Panc1 (cell line): ENCODE measurements around the gene WASHC3. TPM values are rescaled to one million over a fixed set of nuclear protein-coding genes. Genes with fewer than 3 reads are reported as not detected.

Experiments
- ATAC-seq: fragments of 200-7000 bp; cut with Tn5 transposase; 2 replicates; pipeline ENCODE4 v1.9.1; 2020; ENCODE audit warnings: mild to moderate bottlenecking, moderate library complexity
- BruUV-seq: library from RNA; stranded (reverse); fragments of 400-500 nt; replicated peaks from 2 replicates; lab custom pipeline; 2021; lab: Mats Ljungman, UMichigan
- CTCF ChIA-PET: fragments of 300-600 bp; sonication (Branson Sonifier 250); formaldehyde crosslinking; loops from one replicate; lab custom pipeline; 2022; ENCODE audit warnings: antibody characterized with exemption; lab: Charles Lee
- POLR2A ChIA-PET: fragments of 300-600 bp; sonication (Branson Sonifier 250); formaldehyde crosslinking; loops from one replicate; lab custom pipeline; 2022; ENCODE audit warnings: antibody characterized with exemption; lab: Charles Lee
- DNase-seq: peaks from one replicate; pipeline ENCODE4 v3.0.0-alpha.2; 2010; ENCODE audit warnings: low read depth, low spot score
- H3K27ac ChIP-seq: 2 replicates; pipeline ENCODE4 v1.5.1; 2011; ENCODE audit warnings: mild to moderate bottlenecking, low read length, inconsistent platforms
- H3K27me3 ChIP-seq: fragments of 200-500 bp; sonication (Bioruptor generic); 2 replicates; pipeline ENCODE4 v1.6.0; 2014; ENCODE audit warnings: low read length, inconsistent platforms; ENCODE audit not compliant: control insufficient read depth, insufficient read depth
- H3K36me3 ChIP-seq: fragments of 200-500 bp; sonication (Bioruptor generic); 2 replicates; pipeline ENCODE4 v1.5.1; 2014; ENCODE audit warnings: inconsistent platforms, mild to moderate bottlenecking, low read length, moderate library complexity; ENCODE audit not compliant: control insufficient read depth, insufficient read depth
- H3K4me1 ChIP-seq: 2 replicates; pipeline ENCODE4 v1.5.1; 2011; ENCODE audit warnings: inconsistent platforms, mild to moderate bottlenecking, low read length, moderate library complexity; ENCODE audit not compliant: control insufficient read depth, insufficient read depth
- H3K4me3 ChIP-seq, 2 experiments: 2 replicates each; pipeline ENCODE4 v1.5.1; 2011 to 2012; ENCODE audit warnings: low read depth in 2 of 2, low read length in 2 of 2, mild to moderate bottlenecking in 2 of 2, inconsistent platforms in 1 of 2, moderate library complexity in 1 of 2
- H3K9me3 ChIP-seq: fragments of 200-500 bp; sonication (Bioruptor generic); 2 replicates; pipeline ENCODE4 v1.5.1; 2014; ENCODE audit warnings: low read depth, mild to moderate bottlenecking, inconsistent platforms, low read length, moderate library complexity; ENCODE audit not compliant: control insufficient read depth, insufficient read depth
- POLR2AphosphoS5 ChIP-seq: IDR thresholded peaks from 2 replicates; pipeline ENCODE4 v1.6.1; 2012; ENCODE audit warnings: mild to moderate bottlenecking, low read depth, low read length, moderate library complexity
- SIN3A ChIP-seq: IDR thresholded peaks from 2 replicates; pipeline ENCODE4 v1.6.1; 2012; ENCODE audit warnings: low read depth, mild to moderate bottlenecking, low read length, moderate library complexity, borderline replicate concordance; ENCODE audit not compliant: insufficient read depth
- TCF7L2 ChIP-seq: IDR thresholded peaks from 2 replicates; pipeline ENCODE4 v1.6.1; 2011; ENCODE audit warnings: mild to moderate bottlenecking, low read depth, low read length, inconsistent platforms
- in situ Hi-C: cut with HindIII; loops from 2 replicates; pipeline ENCODE4 v1.10.0; 2016; ENCODE audit warnings: low sequenced_read_pairs, low pct_unique_long_range_greater_than_20kb
- intact Hi-C: fragments of 100-400 bp; cut with micrococcal nuclease; formaldehyde crosslinking; loops from one replicate; pipeline ENCODE4 v1.10.0; 2022; ENCODE audit not compliant: unreplicated experiment
- total RNA-seq: library from RNA; stranded (reverse); gene quantifications from one replicate; pipeline ENCODE4 v1.2.1, GENCODE V29; 2021; ENCODE audit not compliant: unreplicated experiment
- TF ChIP-seq, protein P1 (sequence below): fragments of 450-650 bp; IDR thresholded peaks from 2 replicates; pipeline ENCODE4 v1.5.1; 2017; ENCODE audit warnings: mild to moderate bottlenecking
- TF ChIP-seq, protein P2 (sequence below), 2 experiments: IDR thresholded peaks; 2 replicates each; pipeline ENCODE4 v1.6.1; 2011 to 2012; ENCODE audit warnings: low read depth in 2 of 2, control low read depth in 1 of 2, low read length in 1 of 2, mild to moderate bottlenecking in 1 of 2, moderate library complexity in 1 of 2; ENCODE audit not compliant: insufficient read depth in 1 of 2

The WASHC3 gene
- total RNA-seq, 1 experiment from 2014 or later = 21.5 TPM

DNA sequence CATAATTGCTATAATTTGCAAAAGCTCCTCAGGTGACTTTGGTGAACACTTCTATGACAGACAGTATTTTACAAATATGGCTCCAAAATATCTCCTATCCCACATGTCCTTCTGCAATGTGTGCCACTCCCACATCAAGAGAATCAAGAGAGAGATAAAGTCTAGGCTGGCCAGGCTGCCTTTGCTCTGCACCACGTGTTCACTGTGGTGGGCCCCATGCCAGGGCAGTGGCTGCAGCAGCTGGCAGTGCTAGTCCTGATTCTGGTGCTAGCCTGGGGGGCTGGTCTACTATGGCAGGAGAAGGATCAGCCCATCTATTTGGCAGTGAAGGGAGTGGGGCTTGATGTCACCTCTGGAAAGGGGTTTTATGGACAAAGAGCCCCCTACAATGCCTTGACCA lies 98.1 kb downstream of the WASHC3 start:
- Histone ChIP-seq H3K4me1 (no peaks in the 10 kb centered on the region), H3K4me3 (no peak overlapping the region), H3K27me3 (no peaks in the 10 kb centered on the region), H3K27ac (no peak overlapping the region), H3K9me3 (no peaks in the 10 kb centered on the region), H3K36me3 (no peaks in the 10 kb centered on the region)
- no peak for DNase-seq
- TF ChIP-seq SIN3A = no peak
- no peak for TF ChIP-seq TCF7L2
- TF ChIP-seq, protein P1, sequence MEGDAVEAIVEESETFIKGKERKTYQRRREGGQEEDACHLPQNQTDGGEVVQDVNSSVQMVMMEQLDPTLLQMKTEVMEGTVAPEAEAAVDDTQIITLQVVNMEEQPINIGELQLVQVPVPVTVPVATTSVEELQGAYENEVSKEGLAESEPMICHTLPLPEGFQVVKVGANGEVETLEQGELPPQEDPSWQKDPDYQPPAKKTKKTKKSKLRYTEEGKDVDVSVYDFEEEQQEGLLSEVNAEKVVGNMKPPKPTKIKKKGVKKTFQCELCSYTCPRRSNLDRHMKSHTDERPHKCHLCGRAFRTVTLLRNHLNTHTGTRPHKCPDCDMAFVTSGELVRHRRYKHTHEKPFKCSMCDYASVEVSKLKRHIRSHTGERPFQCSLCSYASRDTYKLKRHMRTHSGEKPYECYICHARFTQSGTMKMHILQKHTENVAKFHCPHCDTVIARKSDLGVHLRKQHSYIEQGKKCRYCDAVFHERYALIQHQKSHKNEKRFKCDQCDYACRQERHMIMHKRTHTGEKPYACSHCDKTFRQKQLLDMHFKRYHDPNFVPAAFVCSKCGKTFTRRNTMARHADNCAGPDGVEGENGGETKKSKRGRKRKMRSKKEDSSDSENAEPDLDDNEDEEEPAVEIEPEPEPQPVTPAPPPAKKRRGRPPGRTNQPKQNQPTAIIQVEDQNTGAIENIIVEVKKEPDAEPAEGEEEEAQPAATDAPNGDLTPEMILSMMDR = no peak
- TF ChIP-seq, protein P2, sequence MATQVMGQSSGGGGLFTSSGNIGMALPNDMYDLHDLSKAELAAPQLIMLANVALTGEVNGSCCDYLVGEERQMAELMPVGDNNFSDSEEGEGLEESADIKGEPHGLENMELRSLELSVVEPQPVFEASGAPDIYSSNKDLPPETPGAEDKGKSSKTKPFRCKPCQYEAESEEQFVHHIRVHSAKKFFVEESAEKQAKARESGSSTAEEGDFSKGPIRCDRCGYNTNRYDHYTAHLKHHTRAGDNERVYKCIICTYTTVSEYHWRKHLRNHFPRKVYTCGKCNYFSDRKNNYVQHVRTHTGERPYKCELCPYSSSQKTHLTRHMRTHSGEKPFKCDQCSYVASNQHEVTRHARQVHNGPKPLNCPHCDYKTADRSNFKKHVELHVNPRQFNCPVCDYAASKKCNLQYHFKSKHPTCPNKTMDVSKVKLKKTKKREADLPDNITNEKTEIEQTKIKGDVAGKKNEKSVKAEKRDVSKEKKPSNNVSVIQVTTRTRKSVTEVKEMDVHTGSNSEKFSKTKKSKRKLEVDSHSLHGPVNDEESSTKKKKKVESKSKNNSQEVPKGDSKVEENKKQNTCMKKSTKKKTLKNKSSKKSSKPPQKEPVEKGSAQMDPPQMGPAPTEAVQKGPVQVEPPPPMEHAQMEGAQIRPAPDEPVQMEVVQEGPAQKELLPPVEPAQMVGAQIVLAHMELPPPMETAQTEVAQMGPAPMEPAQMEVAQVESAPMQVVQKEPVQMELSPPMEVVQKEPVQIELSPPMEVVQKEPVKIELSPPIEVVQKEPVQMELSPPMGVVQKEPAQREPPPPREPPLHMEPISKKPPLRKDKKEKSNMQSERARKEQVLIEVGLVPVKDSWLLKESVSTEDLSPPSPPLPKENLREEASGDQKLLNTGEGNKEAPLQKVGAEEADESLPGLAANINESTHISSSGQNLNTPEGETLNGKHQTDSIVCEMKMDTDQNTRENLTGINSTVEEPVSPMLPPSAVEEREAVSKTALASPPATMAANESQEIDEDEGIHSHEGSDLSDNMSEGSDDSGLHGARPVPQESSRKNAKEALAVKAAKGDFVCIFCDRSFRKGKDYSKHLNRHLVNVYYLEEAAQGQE (IDR thresholded peaks at IDR 0.05; ENCODE audit: insufficient read depth in 1 of 2, low read depth in 2 of 2, low read length in 1 of 2) = no peak
- no peak for TF ChIP-seq POLR2AphosphoS5
- ChIA-PET CTCF (no interaction called here), POLR2A (no interaction called here)
- no TSS peak for BruUV-seq
- in situ Hi-C loops (no loop called here), intact Hi-C loops (no loop called here)
- ATAC-seq = no peak

Other genes with a start within 250 kb of the WASHC3 start
- 40.8 TPM for gene GNPTAB, start 231.0 kb downstream of the WASHC3 start, total RNA-seq
- 19.2 TPM for gene DRAM1, start 184.4 kb downstream of the WASHC3 start, total RNA-seq
- 47.7 TPM for gene NUP37, start 58.1 kb upstream of the WASHC3 start, total RNA-seq
- gene PARPBP, start 58.2 kb upstream of the WASHC3 start, total RNA-seq = 14.3 TPM
- gene PMCH, start 135.8 kb upstream of the WASHC3 start, total RNA-seq = not detected